Adrenal gland (tissue), 12 donors: ENCODE data around the gene ELSPBP1. TPM values are rescaled to one million over a fixed set of nuclear protein-coding genes. Genes with fewer than 3 reads are reported as not detected.
"Not testable (repeated sequence)": the region's sequence is repeated elsewhere in the genome, so short reads cannot be mapped to it uniquely, and the experiment has no call there.

Experiments used
- DNase-seq, 7 donors: peaks; one replicate each; pipeline ENCODE4 v3.0.0-alpha.2; 2019 to 2020
- H3K27ac ChIP-seq, 5 donors: fragments of 200-600 bp; sonication (generic) in 4 of 5; 1 replicate in 3 of 5; 2 replicates in 2 of 5; pipeline versions ENCODE4 v1.5.1 to v1.8.0; 2016 to 2020; ENCODE audit warnings: mild to moderate bottlenecking in 1 of 5
- H3K27me3 ChIP-seq: fragments of 200-600 bp; 2 replicates; pipeline ENCODE4 v1.8.0; 2021
- H3K36me3 ChIP-seq, 2 donors: fragments of 200-600 bp; replicated peaks in 1 of 2; 1 replicate in 1 of 2; 2 replicates in 1 of 2; pipeline versions ENCODE4 v1.5.1 to v1.8.0; 2018 to 2022
- H3K4me1 ChIP-seq, 2 donors: fragments of 200-600 bp; replicated peaks in 1 of 2; 1 replicate in 1 of 2; 2 replicates in 1 of 2; pipeline versions ENCODE4 v1.5.1 to v1.8.0; 2018 to 2021
- H3K4me3 ChIP-seq, 4 donors: fragments of 200-600 bp; sonication (generic) in 3 of 4; one replicate each; pipeline ENCODE4 v1.5.1; 2016 to 2018
- H3K9me3 ChIP-seq, 3 donors: fragments of 200-600 bp; sonication (generic) in 1 of 3; replicated peaks in 1 of 3; 1 replicate in 2 of 3; 2 replicates in 1 of 3; pipeline versions ENCODE4 v1.5.1 to v1.8.0; 2016 to 2021
- POLR2A ChIP-seq, 2 donors: fragments of 450-650 bp; IDR thresholded peaks; one replicate each; pipeline ENCODE4 v1.6.1; 2017; ENCODE audit warnings: antibody characterized with exemption in 2 of 2, mild to moderate bottlenecking in 2 of 2, moderate library complexity in 1 of 2
- WGBS, 4 donors: extraction: QIAGEN DNeasy Blood & Tissue Kit in 2 of 4; methylation state at CpG; one replicate each; pipeline versions ENCODE4 v1.1.5 to v1.1.7; 2013 to 2017; 5-methylcytosine and 5-hydroxymethylcytosine counted together
- intact Hi-C, 2 donors: fragments of 100-400 bp; cut with DNase I; formaldehyde crosslinking; loops; one replicate each; pipeline versions ENCODE4 v1.14.1 to v1.15.0; 2022 to 2023
- polyA plus RNA-seq, 3 donors: library from polyadenylated mRNA; stranded (reverse); fragments of 200-250 nt in 2 of 3; fragments of 350-450 nt in 1 of 3; fragmentation: Illumina TruSeq in 1 of 3; extraction: RNeasy Lipid Tissue Mini Kit (QIAGEN cat#74804) in 1 of 3; gene quantifications; one replicate each; pipeline ENCODE4 v1.2.3, GENCODE V29; 2013 to 2014
- total RNA-seq, 9 donors: library from RNA; depleted of rRNA in 4 of 9; stranded (reverse); fragments of >200 nt in 4 of 9; fragments of 120-200 nt in 1 of 9; fragmentation: NEBNext Ultra II Directional in 1 of 9; extraction: Animal tissue kit (Norgen Biotek cat#: 25700) in 1 of 9; gene quantifications; one replicate each; pipeline versions ENCODE4 v1.1.0 to v1.2.4, GENCODE V29; 2013 to 2023
- TF ChIP-seq, protein P1 (sequence below), 6 experiments: fragments of 450-650 bp in 4 of 6; fragments of 200-600 bp in 2 of 6; sonication (generic) in 1 of 6; IDR thresholded peaks; 1 replicate in 5 of 6; 2 replicates in 1 of 6; pipeline versions ENCODE4 v1.5.1 to v1.8.0; 2016 to 2021; ENCODE audit warnings: antibody characterized with exemption in 6 of 6, mild to moderate bottlenecking in 2 of 6, moderate library complexity in 1 of 6
- donor health status: healthy with polysubstance abuse.
- donor health status: Bipolar disorder and iron deficiency.
- donor health status: DM: yes; HTN: yes; CAD: no.
- donor health status: DM: no; HTN: no; CAD: no.
- donor health status: DM: no; HTN: no; CAD: no.
- donor health status: DM: yes; HTN: yes; CAD: no.

The ELSPBP1 gene
- total and polyA plus RNA-seq, 12 donors: 0.11 to 4.3 TPM; not detected in 10

DNA sequence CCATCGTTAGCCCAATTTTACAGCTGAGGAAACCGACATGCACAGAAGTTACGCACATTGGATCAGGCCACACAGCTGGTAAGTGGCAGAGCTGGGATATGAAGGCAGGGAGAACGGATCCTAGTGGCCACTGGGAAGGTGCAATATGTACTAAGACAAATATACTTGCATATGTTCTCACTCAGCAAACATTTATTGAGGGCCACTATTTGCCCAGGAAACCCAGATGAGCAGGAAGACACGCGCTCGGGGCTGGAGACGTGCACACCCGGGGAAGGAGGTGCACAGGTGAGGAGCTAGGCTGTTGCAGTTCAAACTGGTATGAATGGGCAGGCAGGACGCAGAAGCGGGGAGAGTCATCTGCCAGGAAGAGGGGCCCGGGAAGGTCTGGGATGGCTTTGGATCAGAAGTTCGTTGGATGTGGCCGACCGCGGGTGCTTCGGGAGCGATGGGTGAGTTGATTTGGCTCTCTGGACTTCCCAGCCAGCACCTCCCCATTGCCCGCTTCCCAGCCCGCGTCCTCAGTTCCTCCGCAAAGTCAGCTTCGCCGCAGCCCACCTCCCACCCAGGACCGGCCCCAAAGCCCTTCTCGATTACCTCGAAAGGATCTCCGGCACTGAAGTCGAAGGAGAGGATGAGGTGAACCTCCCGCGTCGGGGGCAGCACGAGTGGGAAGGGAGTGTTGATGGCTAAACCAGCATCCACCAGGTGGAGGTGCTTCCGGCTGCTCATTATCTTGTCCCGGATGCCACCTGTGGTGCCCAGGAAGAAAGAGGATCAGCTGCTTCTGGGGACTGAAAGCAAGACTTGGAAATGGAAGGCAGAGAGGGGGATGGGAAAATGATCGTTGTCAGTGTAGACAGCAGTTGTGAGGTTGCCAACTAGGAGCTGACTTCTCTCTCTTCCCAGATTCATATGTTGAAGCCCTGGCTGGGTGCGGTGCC lies 67.2 kb downstream of the ELSPBP1 start:
- Histone ChIP-seq H3K4me3 (no peak overlapping the region), H3K36me3 (peaks cover 0 to 6% of the 10 kb centered on the region in 2 donors), H3K27me3 (no peaks in the 10 kb centered on the region), H3K9me3 (no peaks in the 10 kb centered on the region), H3K4me1 (no peaks in the 10 kb centered on the region), H3K27ac (no peak overlapping the region)
- WGBS, 4 donors: 62 to 83% (median 68%) methylated on average over 27 to 37 of the region's 37 CpGs
- TF ChIP-seq POLR2A (IDR thresholded peaks at IDR 0.05): no peak
- TF ChIP-seq, protein P1, sequence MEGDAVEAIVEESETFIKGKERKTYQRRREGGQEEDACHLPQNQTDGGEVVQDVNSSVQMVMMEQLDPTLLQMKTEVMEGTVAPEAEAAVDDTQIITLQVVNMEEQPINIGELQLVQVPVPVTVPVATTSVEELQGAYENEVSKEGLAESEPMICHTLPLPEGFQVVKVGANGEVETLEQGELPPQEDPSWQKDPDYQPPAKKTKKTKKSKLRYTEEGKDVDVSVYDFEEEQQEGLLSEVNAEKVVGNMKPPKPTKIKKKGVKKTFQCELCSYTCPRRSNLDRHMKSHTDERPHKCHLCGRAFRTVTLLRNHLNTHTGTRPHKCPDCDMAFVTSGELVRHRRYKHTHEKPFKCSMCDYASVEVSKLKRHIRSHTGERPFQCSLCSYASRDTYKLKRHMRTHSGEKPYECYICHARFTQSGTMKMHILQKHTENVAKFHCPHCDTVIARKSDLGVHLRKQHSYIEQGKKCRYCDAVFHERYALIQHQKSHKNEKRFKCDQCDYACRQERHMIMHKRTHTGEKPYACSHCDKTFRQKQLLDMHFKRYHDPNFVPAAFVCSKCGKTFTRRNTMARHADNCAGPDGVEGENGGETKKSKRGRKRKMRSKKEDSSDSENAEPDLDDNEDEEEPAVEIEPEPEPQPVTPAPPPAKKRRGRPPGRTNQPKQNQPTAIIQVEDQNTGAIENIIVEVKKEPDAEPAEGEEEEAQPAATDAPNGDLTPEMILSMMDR (IDR thresholded peaks at IDR 0.05): no peak
- DNase-seq: no peak
- intact Hi-C loops: no loop called here

- 75 to 92% (median 85%) methylated on average over 2 of the region's 2 CpGs for WGBS, 4 donors
- Histone ChIP-seq H3K27me3 (no peaks in the 10 kb centered on the region), H3K27ac (no peak overlapping the region), H3K4me3 (no peak overlapping the region), H3K4me1 (no peaks in the 10 kb centered on the region), H3K36me3 (peaks cover 0 to 6% of the 10 kb centered on the region in 2 donors), H3K9me3 (no peaks in the 10 kb centered on the region)
- intact Hi-C loops: no loop called here
- DNase-seq: no peak
- TF ChIP-seq, protein P1 (IDR thresholded peaks at IDR 0.05): no peak
Observed at GRCh38 chr19:48064509-48064908, 70.1 kb downstream of the ELSPBP1 start.

DNA sequence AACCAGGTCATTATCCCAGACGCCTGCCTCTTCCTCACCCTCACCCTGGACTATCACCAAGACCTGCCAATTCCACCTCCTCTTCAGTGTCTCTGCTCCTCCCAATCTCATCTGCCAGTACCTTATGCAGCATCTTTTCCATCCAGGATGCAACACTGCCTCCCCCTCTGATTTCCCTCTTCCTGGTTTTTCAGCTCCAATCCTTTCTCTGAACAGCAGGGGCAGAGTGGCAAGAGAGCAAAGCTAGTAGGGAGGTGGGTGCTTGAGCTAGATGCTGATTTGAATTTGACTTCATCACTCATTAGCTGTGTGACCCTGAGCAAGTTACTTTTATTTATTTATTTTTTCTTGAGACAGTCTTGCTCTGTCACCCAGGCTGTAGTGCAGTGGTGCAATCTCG lies 75.0 kb downstream of the ELSPBP1 start:
- Histone ChIP-seq H3K27me3 (no peaks in the 10 kb centered on the region), H3K9me3 (no peaks in the 10 kb centered on the region), H3K36me3 (no peaks in the 10 kb centered on the region), H3K27ac (no peak overlapping the region), H3K4me3 (no peak overlapping the region), H3K4me1 (no peaks in the 10 kb centered on the region)
- WGBS, 4 donors: 65 to 83% (median 80%) methylated on average over 2 of the region's 2 CpGs
- no peak for DNase-seq
- intact Hi-C loops: no loop called here
- TF ChIP-seq, protein P1 (IDR thresholded peaks at IDR 0.05): no peak
- TF ChIP-seq POLR2A (IDR thresholded peaks at IDR 0.05): no peak

- 94 to 100% (median 96%) methylated on average over 3 of the region's 3 CpGs for WGBS, 4 donors
Observed at GRCh38 chr19:48070177-48070769, 75.8 kb downstream of the ELSPBP1 start.

More at GRCh38 chr19:48070177-48070769, 75.8 kb downstream of the ELSPBP1 start:
- H3K36me3 ChIP-seq, H3K4me3 ChIP-seq, H3K27me3 ChIP-seq, intact Hi-C loops, DNase-seq, H3K4me1 ChIP-seq, H3K27ac ChIP-seq, H3K9me3 ChIP-seq: not testable (repeated sequence)

Other genes starting within 250 kb of the ELSPBP1 start
- 100 to 1,000 TPM; 118 to 420 (median 310) TPM for gene NOP53, start 249.1 kb upstream of the ELSPBP1 start, total RNA-seq
- 100 to 1,000 TPM; 119 to 375 (median 359) TPM for gene NOP53, start 249.1 kb upstream of the ELSPBP1 start, polyA plus RNA-seq
- 100 to 1,000 TPM; 102 to 479 (median 163) TPM for gene SELENOW, start 215.9 kb upstream of the ELSPBP1 start, total RNA-seq
- 100 to 1,000 TPM; 106 to 325 (median 260) TPM for gene SELENOW, start 215.9 kb upstream of the ELSPBP1 start, polyA plus RNA-seq
- gene TPRX1, start 190.1 kb upstream of the ELSPBP1 start, total RNA-seq: not detected
- gene TPRX1, start 190.1 kb upstream of the ELSPBP1 start, polyA plus RNA-seq: not detected
- not detected for gene CRX, start 172.7 kb upstream of the ELSPBP1 start, total RNA-seq
- gene CRX, start 172.7 kb upstream of the ELSPBP1 start, polyA plus RNA-seq: under 1 TPM in 1 of 3 donors, not detected in 2; 0.32 TPM
- not detected for gene TPRX2, start 135.4 kb upstream of the ELSPBP1 start, total RNA-seq
- gene TPRX2, start 135.4 kb upstream of the ELSPBP1 start, polyA plus RNA-seq: not detected
- gene SULT2A1, start 108.3 kb upstream of the ELSPBP1 start, total RNA-seq: 1,000 to 10,000 TPM in 1 of 9 donors, 100 to 1,000 TPM in 8; 124 to 5,138 (median 251) TPM
- gene SULT2A1, start 108.3 kb upstream of the ELSPBP1 start, polyA plus RNA-seq: 100 to 1,000 TPM; 152 to 234 (median 221) TPM
- gene BSPH1, start 2.5 kb upstream of the ELSPBP1 start, total RNA-seq: not detected
- not detected for gene BSPH1, start 2.5 kb upstream of the ELSPBP1 start, polyA plus RNA-seq
- gene CABP5, start 49.4 kb downstream of the ELSPBP1 start, total RNA-seq: not detected
- not detected for gene CABP5, start 49.4 kb downstream of the ELSPBP1 start, polyA plus RNA-seq
- gene PLA2G4C, start 116.2 kb downstream of the ELSPBP1 start, total RNA-seq: 100 to 1,000 TPM in 1 of 9 donors, 10 to 100 TPM in 8; 18.6 to 122 (median 51.6) TPM
- gene PLA2G4C, start 116.2 kb downstream of the ELSPBP1 start, polyA plus RNA-seq: 100 to 1,000 TPM in 1 of 3 donors, 10 to 100 TPM in 2; 26.7 to 123 (median 83.6) TPM
- 10 to 100 TPM in 7 of 9 donors, 1 to 10 TPM in 2; 7.5 to 24.2 (median 15.5) TPM for gene LIG1, start 175.7 kb downstream of the ELSPBP1 start, total RNA-seq
- gene LIG1, start 175.7 kb downstream of the ELSPBP1 start, polyA plus RNA-seq: 10 to 100 TPM; 10.5 to 79.6 (median 58.3) TPM
- 1 to 10 TPM in 7 of 9 donors, under 1 TPM in 2; 0.52 to 8.0 (median 4.2) TPM for gene ZSWIM9, start 176.0 kb downstream of the ELSPBP1 start, total RNA-seq
- gene ZSWIM9, start 176.0 kb downstream of the ELSPBP1 start, polyA plus RNA-seq: 1 to 10 TPM; 1.9 to 5.7 (median 2.6) TPM